G401.6 (cell line): ENCODE measurements around the gene LINS1.

Experiments used
- FAIRE-seq: peaks from 2 replicates; lab custom pipeline; 2012; peaks lifted over from hg19 to GRCh38; lab: Jason Lieb, UNC

Gene LINS1

GRCh38 chr15:100547961-100548360 is 54.0 kb downstream of the LINS1 start:
- no peak for FAIRE-seq

GRCh38 chr15:100544946-100545345 is 57.0 kb downstream of the LINS1 start:
- no peak for FAIRE-seq

GRCh38 chr15:100544338-100544841 is 57.6 kb downstream of the LINS1 start:
- FAIRE-seq = no peak

- no peak for FAIRE-seq
These were observed 59.7 kb downstream of the LINS1 start for GRCh38 chr15:100542290-100542689.

- FAIRE-seq = no peak
These were observed 64.7 kb downstream of the LINS1 start for GRCh38 chr15:100537331-100537730.

GRCh38 chr15:100536733-100537132 is 65.3 kb downstream of the LINS1 start:
- FAIRE-seq = no peak

GRCh38 chr15:100533886-100534285 is 68.1 kb downstream of the LINS1 start:
- no peak for FAIRE-seq

GRCh38 chr15:100531823-100532327 is 70.1 kb downstream of the LINS1 start:
- no peak for FAIRE-seq

GRCh38 chr15:100531204-100531603 is 70.8 kb downstream of the LINS1 start:
- FAIRE-seq = no peak

- no peak for FAIRE-seq
These were observed 72.4 kb downstream of the LINS1 start for GRCh38 chr15:100529556-100529955.

GRCh38 chr15:100528833-100529428 is 73.1 kb downstream of the LINS1 start, which contains the start of gene CERS3:
Gene CERS3 (minus strand): TSS chr15:100528950. CDS start chr15:100501849, 27,101 bp downstream.
- no peak for FAIRE-seq

GRCh38 chr15:100526027-100526481 is 75.9 kb downstream of the LINS1 start:
- no peak for FAIRE-seq

- no peak for FAIRE-seq
These were observed 76.5 kb downstream of the LINS1 start for GRCh38 chr15:100525436-100525835.

GRCh38 chr15:100524326-100524725 is 77.7 kb downstream of the LINS1 start:
- no peak for FAIRE-seq

GRCh38 chr15:100521907-100522306 is 80.1 kb downstream of the LINS1 start:
- FAIRE-seq = no peak

- FAIRE-seq = no peak
These were observed 81.7 kb downstream of the LINS1 start for GRCh38 chr15:100520132-100520921.

GRCh38 chr15:100517846-100518245 is 84.1 kb downstream of the LINS1 start:
- FAIRE-seq = no peak
